Measurements from ENCODE around the gene CZIB.

CZIB gene

DNA sequence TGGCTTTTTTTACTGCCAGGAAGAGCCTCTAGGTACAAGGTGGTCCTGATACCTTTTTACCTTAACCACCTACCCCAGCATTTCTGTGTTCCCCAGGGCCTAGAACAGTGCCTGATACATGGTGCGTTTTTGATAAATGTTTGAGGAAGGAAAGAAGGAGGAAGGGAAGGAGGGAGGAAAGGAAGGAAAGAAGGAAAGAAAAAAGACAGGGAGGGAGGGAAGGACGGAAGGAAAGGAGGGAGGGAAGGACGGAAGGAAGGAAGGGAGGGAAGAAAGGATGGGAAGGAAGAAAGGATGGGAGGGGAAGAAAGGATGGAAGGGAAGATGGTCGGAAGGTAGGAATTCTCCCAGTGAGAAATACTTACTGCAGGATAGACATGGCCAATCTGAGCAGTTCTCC lies 29.9 kb upstream of the CZIB start:
- Mint-ChIP-seq H3K36me3 (ENCODE audit: low read depth) (peaks cover 54% of the 10 kb centered on the region), H3K27me3 (no peaks in the 10 kb centered on the region), H3K9me3 (no peaks in the 10 kb centered on the region), H3K4me1 (no peaks in the 10 kb centered on the region), H3K27ac (no peak overlapping the region), H3K4me3 (no peak overlapping the region)
- no peak for ATAC-seq
- no peak for DNase-seq

DNA sequence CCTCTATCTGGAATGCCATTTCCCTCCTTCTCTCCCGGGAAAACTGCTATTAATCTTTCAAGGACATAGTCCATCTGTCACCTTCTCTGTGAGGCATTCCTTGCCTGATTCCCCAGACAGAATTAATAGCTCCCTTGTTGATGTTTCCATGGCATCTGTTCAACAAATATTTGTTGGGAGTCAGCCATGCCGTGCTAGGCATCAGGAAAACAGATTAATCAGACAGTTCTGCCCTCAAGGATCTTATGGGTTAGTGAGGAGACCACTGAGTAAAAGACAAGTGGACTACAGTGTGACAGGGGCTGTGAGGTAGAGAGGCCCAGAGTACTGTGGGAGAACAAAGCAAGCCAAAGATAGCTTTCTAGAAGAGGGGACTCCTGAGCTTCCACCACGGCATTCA lies 29.3 kb upstream of the CZIB start:
- no peak overlapping the region for H3K4me3 Mint-ChIP-seq
- H3K36me3 Mint-ChIP-seq (ENCODE audit: low read depth) = peaks cover 54% of the 10 kb centered on the region
- H3K27me3 Mint-ChIP-seq = no peaks in the 10 kb centered on the region
- ATAC-seq = no peak
- H3K9me3 Mint-ChIP-seq = no peaks in the 10 kb centered on the region
- DNase-seq = no peak
- no peaks in the 10 kb centered on the region for H3K4me1 Mint-ChIP-seq
- no peak overlapping the region for H3K27ac Mint-ChIP-seq

DNA sequence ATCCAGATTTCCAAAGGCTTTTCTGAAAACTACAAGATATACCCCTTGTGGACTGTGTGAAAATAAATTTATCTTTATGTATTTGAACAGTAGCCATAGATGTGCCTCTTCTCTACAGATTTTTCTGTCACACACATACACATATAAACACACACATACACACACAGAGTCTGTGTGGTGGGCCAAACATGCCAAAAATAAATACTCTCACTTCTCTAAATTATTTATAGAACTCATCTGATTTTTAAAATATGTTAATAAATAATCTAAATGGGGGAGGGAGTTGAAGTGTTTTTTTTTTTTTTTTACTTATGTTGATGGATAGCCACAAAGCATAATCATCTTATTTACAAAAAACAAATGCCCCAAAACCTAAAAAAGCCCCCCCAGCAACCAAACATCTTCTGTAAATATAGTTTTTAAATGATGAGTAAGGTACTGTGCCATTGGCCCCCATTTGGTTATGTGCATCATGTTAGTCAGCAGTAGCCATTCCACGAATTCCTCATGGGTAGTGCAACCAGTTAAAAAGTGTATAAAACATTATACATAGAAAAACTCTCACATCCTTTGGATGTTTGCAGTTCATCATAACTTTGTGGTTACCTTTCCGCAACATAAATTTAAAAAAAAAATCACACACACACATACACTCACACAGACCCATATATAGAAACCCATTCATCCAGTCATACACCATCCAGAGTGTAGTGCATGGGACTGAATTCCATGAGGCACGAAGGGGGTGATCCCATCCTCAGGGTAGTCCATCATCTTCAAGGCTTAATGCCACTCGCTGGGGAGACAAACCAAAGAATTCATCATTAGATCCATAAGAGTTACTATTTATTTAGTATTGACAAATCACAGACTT lies 26.1 kb upstream of the CZIB start:
- no peaks in the 10 kb centered on the region for H3K27me3 Mint-ChIP-seq
- peaks cover 48% of the 10 kb centered on the region for H3K36me3 Mint-ChIP-seq (ENCODE audit: low read depth)
- no peaks in the 10 kb centered on the region for H3K4me1 Mint-ChIP-seq
- no peak overlapping the region for H3K27ac Mint-ChIP-seq
- no peak for ATAC-seq
- no peak overlapping the region for H3K4me3 Mint-ChIP-seq
- DNase-seq = no peak
- H3K9me3 Mint-ChIP-seq = no peaks in the 10 kb centered on the region

DNA sequence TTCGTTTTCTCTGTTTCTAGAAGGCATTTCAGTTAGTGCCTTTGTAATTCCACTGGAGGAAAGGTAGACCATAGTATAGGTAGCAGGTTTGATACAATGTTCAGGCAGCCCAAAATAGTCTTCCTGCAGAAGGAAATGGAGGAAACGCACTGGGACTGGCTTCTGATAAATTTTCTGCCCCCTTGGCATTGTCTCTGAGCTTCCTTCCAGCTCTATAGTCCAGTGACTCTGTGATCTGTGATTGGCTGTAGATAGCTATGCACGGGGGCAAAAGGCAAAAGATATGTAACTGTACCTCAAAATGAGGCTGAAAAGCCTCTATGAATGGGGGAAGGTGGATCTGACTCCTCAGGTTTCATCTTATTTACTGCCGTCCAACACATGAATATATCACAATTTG lies 23.7 kb upstream of the CZIB start:
- no peak overlapping the region for H3K27ac Mint-ChIP-seq

DNA sequence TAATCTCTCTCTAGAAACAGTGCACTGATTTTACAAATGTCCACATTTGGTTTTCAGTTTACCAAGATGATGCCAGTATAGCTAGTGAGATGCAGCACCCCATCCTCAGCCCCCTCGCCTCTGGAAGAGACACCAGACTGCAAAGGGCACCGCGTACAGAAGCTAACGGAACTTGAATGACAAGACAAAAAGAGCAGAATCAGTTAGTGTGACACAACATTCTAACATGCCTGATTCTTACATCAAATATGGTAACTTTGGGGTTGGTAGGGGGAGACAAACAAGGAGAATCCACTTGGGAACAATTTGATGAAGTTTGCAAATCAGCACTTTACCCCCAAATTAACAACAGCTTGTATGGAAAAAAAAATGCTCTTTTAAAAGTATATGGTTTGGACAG lies 21.9 kb upstream of the CZIB start:
- peaks cover 16% of the 10 kb centered on the region for H3K4me1 Mint-ChIP-seq
- H3K27ac Mint-ChIP-seq = no peak overlapping the region
- ATAC-seq = no peak
- H3K36me3 Mint-ChIP-seq (ENCODE audit: low read depth) = peaks cover 32% of the 10 kb centered on the region
- peaks cover 2% of the 10 kb centered on the region for H3K27me3 Mint-ChIP-seq
- no peaks in the 10 kb centered on the region for H3K9me3 Mint-ChIP-seq
- no peak overlapping the region for H3K4me3 Mint-ChIP-seq
- no peak for DNase-seq

More for the DNA sequence above, 23.7 kb upstream of the CZIB start:
- H3K27me3 Mint-ChIP-seq = no peaks in the 10 kb centered on the region
- no peaks in the 10 kb centered on the region for H3K9me3 Mint-ChIP-seq
- peaks cover 1% of the 10 kb centered on the region for H3K4me1 Mint-ChIP-seq
- H3K4me3 Mint-ChIP-seq = no peak overlapping the region
- H3K36me3 Mint-ChIP-seq (ENCODE audit: low read depth) = peaks cover 33% of the 10 kb centered on the region
- ATAC-seq (no peak), DNase-seq (no peak)

DNA sequence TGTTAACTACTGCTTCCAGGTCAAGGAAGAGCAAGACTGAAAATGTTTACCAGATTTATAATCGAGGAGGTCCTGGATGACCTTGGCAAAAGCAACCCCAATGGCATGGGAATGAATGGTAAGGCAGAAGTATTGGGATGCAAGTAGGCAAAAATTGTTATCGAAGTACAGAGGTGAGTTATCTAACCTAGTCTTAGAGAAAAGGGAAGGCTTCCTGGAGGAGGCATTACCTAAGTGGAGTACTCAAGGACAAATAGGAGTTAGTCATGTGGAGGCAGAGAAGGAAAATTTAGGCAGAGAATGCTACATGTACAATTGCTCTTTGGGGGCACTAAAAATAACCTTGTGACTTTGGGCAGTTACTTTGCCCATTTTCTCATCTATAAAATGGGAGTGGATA lies 21.4 kb upstream of the CZIB start:
- ATAC-seq = no peak
- no peak overlapping the region for H3K27ac Mint-ChIP-seq
- peaks cover 18% of the 10 kb centered on the region for H3K4me1 Mint-ChIP-seq
- no peak overlapping the region for H3K4me3 Mint-ChIP-seq
- H3K36me3 Mint-ChIP-seq (ENCODE audit: low read depth) = peaks cover 28% of the 10 kb centered on the region
- DNase-seq = no peak
- peaks cover 2% of the 10 kb centered on the region for H3K27me3 Mint-ChIP-seq
- H3K9me3 Mint-ChIP-seq = no peaks in the 10 kb centered on the region

DNA sequence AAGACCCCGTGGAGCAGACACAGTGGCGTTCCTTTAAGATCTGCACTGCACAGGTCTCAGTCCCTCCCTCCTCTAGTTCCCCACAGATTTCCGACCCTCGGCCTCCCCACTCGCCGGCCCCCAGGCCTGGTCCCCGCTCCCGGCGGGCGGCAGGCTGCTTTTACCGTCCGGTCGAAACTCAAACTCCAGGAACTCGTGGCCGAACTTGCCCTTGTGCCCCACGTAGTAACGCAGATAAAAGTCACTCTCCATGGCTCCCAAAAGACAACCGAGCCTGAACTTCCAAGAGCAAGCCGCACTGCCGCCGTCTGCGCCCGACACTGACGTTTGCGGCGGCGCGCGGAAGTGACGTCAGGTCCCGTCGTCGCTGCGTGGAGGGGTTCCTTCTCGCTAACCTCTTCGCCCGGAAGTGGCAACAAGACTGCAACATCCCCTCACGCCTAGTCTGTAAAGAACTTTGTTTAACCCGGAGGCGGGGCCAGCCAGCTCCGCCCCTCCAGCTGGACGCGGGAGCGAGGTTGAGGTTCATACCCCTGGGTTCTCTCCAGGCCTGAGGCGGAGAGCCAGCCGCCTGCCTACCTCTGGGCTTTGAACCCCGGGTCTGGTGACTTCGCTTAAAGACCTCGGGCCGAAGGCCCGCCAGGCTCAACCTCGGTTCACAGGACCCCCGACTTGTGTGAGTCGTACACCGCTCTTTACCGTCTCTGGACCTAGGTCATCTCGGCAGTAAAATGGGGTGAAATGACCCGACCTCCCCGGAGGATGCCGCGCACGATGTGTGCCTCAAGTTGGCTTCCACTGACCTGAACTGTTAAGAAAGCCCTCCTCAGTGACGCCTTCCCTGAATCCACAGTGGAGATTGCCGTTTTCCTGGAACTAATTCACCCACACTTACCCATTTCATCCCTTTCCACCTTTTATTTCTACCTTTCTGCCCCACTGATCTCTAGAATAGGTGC lies 18.0 kb upstream of the CZIB start, which contains the start of gene MAGOH:
TSS of gene MAGOH (minus strand) at position 322 of the 959 bp plus-strand sequence. CDS start at position 252, 70 bp downstream.
- peak within 1 kb of the TSS; percentile 97 for H3K4me3 Mint-ChIP-seq
- peaks cover 28% of the 10 kb centered on the region for H3K4me1 Mint-ChIP-seq
- no peaks in the 10 kb centered on the region for H3K9me3 Mint-ChIP-seq
- peak within 1 kb of the TSS; percentile 94 for H3K27ac Mint-ChIP-seq
- DNase-seq (peak; percentile 98), ATAC-seq (peak; percentile 98)
- H3K36me3 Mint-ChIP-seq (ENCODE audit: low read depth) = peaks cover 27% of the 10 kb centered on the region
- peaks cover 2% of the 10 kb centered on the region for H3K27me3 Mint-ChIP-seq

DNA sequence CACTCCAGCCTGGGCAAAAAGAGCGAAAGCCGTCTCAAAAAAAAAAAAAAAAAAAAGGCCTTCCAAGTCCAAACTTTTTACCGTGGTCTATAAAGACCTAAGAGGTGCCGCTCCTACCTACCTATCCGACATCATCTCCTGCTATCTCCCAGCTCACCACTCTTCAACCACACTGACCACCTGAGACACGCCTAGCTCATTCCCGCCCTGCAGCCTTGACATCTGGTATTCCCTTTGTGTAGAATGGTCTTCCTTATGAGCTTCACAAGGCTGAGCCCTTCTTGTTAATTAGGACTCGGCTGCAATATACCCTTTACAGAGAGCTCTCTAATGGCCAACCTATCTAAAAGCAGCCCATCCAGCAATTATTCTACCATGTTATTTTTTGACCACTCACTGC lies 17.2 kb upstream of the CZIB start:
- Mint-ChIP-seq H3K9me3 (no peaks in the 10 kb centered on the region), H3K4me1 (peaks cover 28% of the 10 kb centered on the region), H3K27me3 (peaks cover 2% of the 10 kb centered on the region), H3K36me3 (ENCODE audit: low read depth) (peaks cover 34% of the 10 kb centered on the region), H3K4me3 (peak overlapping the region; percentile 97), H3K27ac (peak overlapping the region; percentile 94)
- DNase-seq = no peak
- no peak for ATAC-seq

DNA sequence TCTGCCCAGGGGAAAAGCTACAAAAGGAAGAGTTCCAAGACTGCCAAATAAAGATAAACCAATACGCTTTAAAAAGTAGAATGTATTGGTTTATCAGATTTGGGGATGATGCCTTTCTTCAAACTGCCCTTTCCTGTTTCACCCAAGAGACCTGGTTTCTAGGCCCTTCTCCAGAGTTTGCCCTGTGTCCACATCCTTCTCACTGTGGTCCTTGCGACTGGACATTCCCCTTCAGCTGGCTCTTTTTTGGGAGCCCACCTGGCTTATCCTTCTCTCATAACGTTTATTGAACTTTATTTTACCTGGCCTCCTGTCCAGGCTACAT lies 490 bp upstream of the CZIB start:
- H3K36me3 Mint-ChIP-seq (ENCODE audit: low read depth) = peaks cover 14% of the 10 kb centered on the region
- no peak for ATAC-seq
- DNase-seq = no peak
- no peaks in the 10 kb centered on the region for H3K9me3 Mint-ChIP-seq
- H3K4me3 Mint-ChIP-seq = peak overlapping the region; percentile 90
- no peaks in the 10 kb centered on the region for H3K27me3 Mint-ChIP-seq
- H3K27ac Mint-ChIP-seq = peak overlapping the region; percentile 95
- H3K4me1 Mint-ChIP-seq = peaks cover 28% of the 10 kb centered on the region

DNA sequence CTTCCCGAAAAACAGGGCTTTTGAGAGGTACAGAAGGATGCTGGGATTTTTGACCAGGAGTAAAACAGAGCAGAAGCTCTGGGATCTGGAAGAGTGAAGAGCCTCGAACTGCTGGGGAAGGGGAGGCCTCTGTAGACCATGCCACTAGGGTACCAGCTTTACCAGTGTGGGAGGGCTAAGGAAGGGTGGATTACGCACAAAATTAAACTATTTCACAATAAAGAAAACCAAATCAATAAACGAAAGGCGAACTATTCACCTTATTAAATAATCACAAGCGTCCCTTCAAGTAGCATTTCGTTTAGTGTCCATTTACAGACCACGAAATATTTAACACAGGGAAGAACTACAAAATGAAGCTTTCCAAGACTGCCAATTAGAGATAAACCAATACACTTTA lies 723 bp downstream of the CZIB start:
- H3K27me3 Mint-ChIP-seq = no peaks in the 10 kb centered on the region
- peaks cover 14% of the 10 kb centered on the region for H3K36me3 Mint-ChIP-seq (ENCODE audit: low read depth)
- peak overlapping the region; percentile 95 for H3K27ac Mint-ChIP-seq
- no peak for ATAC-seq
- no peak for DNase-seq
- H3K4me1 Mint-ChIP-seq = peaks cover 28% of the 10 kb centered on the region
- H3K4me3 Mint-ChIP-seq = peak overlapping the region; percentile 90
- H3K9me3 Mint-ChIP-seq = no peaks in the 10 kb centered on the region

DNA sequence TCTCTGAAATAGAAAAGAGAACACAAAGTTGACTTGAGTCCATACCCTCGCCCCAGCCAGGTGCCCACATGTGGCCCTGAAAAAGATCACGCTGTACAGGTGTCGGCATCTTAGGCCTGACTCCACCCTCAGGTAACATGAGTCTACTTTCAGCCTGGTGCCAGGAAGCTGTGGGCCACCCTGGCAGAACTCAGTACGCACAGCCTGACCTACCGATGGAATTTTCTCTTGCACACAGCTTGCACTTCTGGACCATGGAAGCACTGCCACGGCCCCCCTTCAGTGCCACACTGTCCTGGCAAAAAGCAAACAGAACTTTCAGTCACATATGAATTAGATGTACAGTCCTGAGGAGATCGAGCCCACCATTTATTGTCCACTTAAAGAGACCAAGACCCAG lies 2.2 kb downstream of the CZIB start:
- DNase-seq = no peak
- H3K4me1 Mint-ChIP-seq = peaks cover 28% of the 10 kb centered on the region
- peaks cover 22% of the 10 kb centered on the region for H3K36me3 Mint-ChIP-seq (ENCODE audit: low read depth)
- no peaks in the 10 kb centered on the region for H3K27me3 Mint-ChIP-seq
- ATAC-seq = no peak
- H3K4me3 Mint-ChIP-seq = peak overlapping the region; percentile 29
- peak overlapping the region; percentile 43 for H3K27ac Mint-ChIP-seq
- H3K9me3 Mint-ChIP-seq = no peaks in the 10 kb centered on the region

DNA sequence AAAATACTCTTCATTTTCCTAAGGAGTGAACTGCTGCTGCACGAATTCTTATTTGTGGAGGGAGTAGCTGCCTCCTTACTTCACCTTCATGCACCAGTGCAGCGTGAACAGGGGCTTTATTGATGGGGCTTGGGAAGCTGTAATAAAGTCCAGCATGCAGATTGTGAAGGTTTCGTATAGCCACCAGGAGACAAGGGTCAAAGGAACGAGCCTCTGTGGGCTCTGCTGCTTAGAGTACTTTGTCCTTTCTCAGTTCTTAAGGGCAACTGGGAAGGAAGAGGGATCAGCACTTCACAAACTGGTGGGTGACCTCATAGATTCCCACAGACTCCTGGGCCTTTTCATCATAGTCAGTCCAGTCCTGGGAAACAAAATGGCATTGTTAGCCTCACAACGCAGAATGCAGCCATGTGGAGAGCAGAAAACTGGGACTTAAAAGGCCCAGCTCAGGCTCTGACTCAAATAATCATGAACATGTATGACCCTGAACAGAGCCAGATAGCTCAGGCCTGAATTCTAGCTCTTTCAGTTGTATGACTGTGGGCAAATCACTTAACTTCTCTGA lies 6.0 kb downstream of the CZIB start:
- Mint-ChIP-seq H3K9me3 (no peaks in the 10 kb centered on the region), H3K27me3 (no peaks in the 10 kb centered on the region), H3K4me1 (peaks cover 10% of the 10 kb centered on the region), H3K36me3 (ENCODE audit: low read depth) (peaks cover 39% of the 10 kb centered on the region), H3K4me3 (no peak overlapping the region), H3K27ac (no peak overlapping the region)
- DNase-seq (no peak), ATAC-seq (no peak)

DNA sequence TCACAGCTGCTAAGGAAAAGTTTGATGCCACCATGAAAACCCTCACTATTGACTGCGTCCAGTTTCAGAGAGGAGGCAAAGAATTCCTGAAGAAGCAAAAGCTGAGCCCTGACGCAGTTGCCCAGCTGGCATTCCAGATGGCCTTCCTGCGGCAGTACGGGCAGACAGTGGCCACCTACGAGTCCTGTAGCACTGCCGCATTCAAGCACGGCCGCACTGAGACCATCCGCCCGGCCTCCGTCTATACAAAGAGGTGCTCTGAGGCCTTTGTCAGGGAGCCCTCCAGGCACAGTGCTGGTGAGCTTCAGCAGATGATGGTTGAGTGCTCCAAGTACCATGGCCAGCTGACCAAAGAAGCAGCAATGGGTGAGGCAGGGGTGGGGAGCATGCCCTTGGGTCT lies 9.5 kb downstream of the CZIB start:
- peaks cover 51% of the 10 kb centered on the region for H3K36me3 Mint-ChIP-seq (ENCODE audit: low read depth)
- no peaks in the 10 kb centered on the region for H3K4me1 Mint-ChIP-seq
- DNase-seq (no peak), ATAC-seq (no peak)
- no peak overlapping the region for H3K27ac Mint-ChIP-seq
- peaks cover 8% of the 10 kb centered on the region for H3K9me3 Mint-ChIP-seq
- H3K4me3 Mint-ChIP-seq = no peak overlapping the region
- H3K27me3 Mint-ChIP-seq = no peaks in the 10 kb centered on the region

DNA sequence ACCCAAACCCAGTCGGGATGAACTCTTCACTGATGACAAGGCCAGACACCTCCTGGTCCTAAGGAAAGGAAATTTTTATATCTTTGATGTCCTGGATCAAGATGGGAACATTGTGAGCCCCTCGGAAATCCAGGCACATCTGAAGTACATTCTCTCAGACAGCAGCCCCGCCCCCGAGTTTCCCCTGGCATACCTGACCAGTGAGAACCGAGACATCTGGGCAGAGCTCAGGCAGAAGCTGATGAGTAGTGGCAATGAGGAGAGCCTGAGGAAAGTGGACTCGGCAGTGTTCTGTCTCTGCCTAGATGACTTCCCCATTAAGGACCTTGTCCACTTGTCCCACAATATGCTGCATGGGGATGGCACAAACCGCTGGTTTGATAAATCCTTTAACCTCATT lies 10.1 kb downstream of the CZIB start:
- no peak overlapping the region for H3K4me3 Mint-ChIP-seq
- ATAC-seq (no peak), DNase-seq (no peak)
- peaks cover 57% of the 10 kb centered on the region for H3K36me3 Mint-ChIP-seq (ENCODE audit: low read depth)
- H3K9me3 Mint-ChIP-seq = peaks cover 8% of the 10 kb centered on the region
- no peak overlapping the region for H3K27ac Mint-ChIP-seq
- no peaks in the 10 kb centered on the region for H3K27me3 Mint-ChIP-seq
- H3K4me1 Mint-ChIP-seq = no peaks in the 10 kb centered on the region
